HG02884 (cell line): ENCODE results near the gene C9.
A peak's percentile ranks its signal among the peaks of the same experiment; 100 is the strongest.
"Not testable (repeated sequence)": the region's sequence is repeated elsewhere in the genome, so short reads cannot be mapped to it uniquely, and the experiment has no call there.

Experiments used
- ATAC-seq: cut with Tn5 transposase; IDR thresholded peaks from one replicate; pipeline ENCODE4 v1.9.1; 2021; ENCODE audit warnings: mild to moderate bottlenecking, moderate library complexity; ENCODE audit not compliant: unreplicated experiment

Gene C9

DNA sequence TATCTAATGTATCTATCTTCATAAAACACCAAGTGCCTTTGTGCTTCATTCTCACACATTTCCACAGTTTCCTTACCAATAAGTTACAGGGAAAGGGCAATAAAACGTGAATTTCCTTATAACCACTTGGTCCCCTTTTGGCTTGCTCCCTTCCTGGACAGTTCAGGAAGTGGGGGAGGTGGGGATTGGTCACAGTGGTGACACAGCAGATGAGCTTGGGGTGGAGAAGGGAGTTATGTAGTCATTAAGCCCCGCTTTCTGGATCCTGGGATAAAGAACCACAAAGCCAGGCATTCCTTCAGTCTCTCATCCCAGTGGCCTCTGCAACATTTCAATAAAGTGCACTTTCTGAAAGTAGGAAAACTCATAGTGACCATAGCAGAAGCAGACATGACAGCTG is 97.9 kb downstream of the C9 start:
- ATAC-seq: no peak

DNA sequence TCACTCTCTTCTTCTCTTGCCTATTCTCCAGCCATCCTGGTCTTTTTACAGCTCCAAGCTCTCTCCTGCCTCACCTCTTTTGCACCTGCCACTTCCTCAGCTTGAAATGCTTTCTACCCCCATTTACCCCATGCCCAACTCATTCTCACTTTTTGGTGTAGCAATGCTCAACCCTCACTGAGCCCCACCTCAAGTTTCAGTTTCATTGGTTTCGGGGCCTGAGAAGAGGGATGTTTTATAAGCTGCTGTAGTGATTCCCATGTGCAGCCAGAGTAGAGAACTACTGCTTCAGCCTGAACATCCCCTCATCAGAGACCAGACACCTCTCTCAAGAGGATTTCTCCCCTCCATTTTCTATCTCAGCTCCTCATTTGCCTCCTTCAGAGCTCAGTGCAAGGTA is 99.8 kb downstream of the C9 start:
- ATAC-seq: peak; percentile 90

DNA sequence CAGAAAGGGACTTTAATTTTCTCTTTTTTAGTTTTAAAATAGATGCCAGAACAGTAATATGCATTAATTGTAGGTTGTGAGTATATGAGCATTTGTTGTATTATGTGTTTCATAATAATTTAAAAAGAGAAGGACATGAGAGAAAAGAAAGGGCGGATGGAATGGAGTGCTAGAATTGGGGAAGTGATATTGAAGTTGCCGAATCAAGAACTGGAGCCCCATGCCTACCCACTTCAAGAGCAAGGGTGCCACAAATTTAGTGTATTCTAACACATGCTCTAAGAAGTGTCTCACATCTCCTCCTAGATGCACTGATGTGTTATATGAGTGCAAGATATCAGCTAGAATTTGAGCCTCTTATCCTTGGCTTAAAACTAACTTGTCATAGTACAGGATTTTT is 101.3 kb downstream of the C9 start:
- no peak for ATAC-seq

DNA sequence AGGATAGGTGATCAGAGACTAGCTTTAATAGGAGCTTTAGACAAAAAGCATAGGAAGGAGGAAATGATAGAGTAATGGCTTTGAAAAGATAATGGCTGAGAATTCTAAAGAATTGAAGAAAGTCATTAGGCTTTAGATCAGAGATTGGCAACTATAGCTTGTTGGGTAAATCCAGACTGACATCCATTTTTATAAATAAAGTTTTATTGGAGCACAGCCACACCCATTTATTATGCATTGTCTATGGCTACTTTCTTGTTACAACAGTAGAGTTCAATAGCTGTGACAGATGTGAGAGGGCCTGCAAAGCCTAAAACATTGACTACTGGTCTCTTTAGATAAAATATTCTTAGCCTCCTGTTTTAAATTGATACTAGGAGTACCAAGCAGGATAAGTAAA is 104.2 kb downstream of the C9 start:
- no peak for ATAC-seq

DNA sequence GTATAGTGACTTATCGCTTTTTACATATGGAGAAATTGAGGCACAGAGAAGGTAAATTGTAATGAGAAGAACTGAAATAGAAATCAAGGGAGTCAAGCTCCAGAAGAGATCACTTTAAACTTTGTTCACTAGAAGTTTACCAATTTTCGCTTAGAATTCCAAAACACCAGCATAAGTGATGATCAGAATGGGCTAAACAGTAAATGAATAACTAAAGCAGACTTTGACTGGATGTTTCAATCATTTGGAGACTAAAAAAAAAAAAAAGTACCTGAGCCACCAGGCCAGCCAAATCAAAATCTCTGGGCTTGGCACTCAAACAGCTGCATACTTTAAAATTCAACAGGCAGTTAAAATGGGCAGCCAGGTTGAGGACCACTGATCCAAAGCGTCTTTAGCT is 106.7 kb downstream of the C9 start:
- no peak for ATAC-seq

DNA sequence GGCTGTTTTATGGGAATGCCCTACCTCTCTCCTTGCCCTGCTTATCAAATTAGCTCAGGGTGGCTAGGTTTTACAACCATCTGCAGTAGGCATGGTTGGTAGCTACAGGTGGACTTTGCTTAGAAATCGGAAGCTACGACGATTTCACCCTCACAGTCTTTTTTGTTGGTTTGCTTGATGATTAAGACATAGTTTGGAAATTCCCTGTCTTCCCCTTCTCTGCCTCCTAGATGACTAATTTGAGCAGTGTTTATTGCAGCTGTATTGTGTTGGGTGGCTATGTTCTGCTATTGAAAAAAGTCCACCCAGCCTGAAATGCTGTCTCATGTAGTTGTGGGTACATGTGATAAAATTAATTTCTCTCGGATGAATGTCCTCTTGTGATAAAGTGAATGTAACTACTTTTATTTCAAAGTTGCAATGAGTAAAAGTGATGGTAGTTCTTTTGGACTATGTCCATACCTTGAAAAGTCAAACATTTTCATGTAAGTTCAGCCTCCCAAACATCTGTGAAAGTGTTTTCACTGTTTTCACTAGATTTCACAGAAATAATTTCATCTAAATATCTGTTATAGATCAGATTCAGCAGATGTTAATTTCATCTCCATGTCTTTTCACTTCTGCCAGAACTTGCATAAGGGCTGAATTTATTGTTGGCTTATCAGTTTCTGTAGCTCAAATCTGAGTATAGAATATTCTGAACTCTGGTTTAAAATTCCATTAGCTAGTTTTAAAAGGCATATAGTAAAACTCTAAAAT is 107.6 kb downstream of the C9 start:
- ATAC-seq: no peak

DNA sequence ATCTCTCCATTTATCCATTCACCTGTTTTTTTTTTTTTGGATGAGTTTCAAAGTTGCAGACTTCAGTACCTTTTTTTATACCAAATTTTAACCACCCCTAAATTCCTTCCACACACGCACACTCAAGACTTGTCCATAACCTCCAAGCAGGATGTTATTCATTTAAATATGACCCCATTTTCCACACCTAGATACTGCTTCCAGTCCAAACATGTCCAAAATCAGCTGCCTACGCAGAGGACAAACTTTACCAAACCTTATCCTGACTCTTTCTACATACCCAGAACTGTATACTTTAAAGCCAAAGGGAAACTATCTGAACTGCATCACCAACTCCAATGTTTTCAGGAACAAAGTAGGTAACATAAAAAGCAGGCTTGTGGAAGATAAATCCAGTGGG is 108.9 kb downstream of the C9 start:
- no peak for ATAC-seq

DNA sequence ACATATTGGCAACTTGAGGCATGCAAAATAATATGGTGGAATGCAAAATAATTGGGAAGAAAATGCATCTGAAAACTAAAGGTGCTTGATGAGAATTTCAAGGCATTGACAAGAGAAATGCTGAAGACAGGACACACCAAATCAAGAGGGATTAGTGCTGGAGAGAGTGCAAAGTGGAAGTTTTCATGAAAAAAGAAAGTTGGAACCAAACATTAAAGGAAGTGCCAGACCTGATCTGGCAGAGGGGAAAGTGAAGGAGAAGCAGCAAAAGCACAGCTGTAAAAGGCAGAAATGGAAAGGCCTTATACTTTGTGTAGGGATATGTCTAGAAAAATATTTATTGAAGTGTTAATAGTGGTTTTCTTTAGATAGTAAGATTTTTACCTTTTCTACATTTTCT is 109.6 kb downstream of the C9 start:
- ATAC-seq: no peak

DNA sequence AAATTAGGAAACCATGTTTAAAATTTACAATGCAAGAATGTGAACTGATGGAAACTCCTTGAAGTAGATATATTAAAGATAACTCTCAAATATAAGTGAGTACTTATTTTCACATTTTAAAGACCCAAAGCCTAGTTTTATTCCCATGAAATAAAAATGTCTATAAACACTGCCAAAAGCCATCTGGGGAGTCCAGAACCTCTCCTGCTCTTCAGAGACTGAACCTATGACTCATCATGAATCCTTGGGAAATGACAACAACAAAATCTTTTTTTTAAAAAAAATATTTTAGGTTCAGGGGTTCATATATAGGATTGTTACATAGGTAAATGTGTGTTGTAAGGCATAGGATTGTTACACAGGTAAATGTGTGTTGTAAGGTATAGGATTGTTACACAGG is 111.1 kb downstream of the C9 start:
- ATAC-seq: no peak

DNA sequence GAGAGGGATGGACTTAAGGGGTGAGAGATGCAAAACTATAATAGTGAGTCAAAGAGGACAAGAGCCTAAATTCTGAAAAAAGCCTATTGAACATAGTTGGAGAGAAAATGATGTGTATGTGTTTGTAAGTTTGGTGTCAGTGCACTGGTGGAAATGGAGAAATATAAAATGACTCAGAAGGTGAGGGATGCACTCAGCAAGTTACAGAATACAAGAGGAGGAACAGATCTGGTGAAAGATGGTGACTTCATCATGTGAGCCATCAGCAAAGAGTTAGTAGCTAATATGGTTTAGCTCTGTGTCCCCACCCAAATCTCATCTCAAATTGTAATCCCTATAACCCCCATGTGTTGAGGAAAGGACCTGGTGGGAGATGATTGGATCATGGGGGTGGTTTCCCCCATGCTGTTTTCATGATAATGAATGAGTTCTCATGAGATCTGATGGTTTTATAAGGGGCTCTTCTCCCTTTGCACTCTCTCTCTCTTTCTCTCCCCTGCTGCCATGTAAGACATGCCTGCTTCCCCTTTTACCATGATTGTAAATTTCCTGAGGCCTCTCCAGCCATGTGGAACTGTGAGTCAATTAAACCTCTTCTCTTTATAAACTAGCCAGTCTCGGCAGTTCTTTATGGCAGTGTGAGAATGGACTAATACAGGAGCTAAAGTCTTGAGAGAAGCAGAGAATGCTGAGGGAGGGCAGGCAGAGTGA is 114.6 kb downstream of the C9 start:
- no peak for ATAC-seq

DNA sequence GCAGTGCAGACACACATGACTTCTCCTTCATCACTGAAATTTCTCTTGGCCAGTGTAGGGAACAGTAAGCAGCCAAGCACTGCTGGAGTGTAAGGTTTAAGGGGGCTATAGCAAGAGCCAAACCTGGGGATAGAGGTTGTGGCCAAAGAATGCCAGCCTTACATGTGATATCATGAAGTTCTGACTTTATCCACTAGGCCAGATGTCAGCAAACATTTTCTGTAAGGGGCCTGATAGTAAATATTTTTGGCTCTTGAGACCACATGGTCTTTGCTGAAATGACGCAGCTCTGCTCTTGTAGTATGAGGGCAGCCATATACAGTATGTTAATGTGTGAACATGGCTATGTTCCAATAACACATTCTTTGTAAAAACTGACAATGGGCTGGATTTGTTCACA is 115.2 kb downstream of the C9 start:
- ATAC-seq: no peak

DNA sequence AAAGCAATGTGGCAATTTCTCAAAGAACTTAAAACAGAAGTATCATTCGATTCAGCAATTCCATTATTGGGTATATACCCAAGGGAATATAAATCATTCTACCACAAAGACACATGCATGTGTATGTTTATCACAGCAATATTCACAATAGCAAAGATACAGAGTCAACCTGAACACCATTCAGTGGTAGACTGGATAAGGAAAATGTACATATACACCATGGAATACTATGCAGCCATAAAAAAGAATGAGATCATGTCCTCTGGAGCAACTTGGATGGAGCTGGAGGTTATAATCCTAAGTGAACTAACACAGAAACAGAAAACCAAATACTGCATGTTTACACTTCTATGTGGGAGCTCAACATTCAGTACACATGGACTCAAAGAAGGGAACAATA is 123.5 kb downstream of the C9 start:
- ATAC-seq: no peak

DNA sequence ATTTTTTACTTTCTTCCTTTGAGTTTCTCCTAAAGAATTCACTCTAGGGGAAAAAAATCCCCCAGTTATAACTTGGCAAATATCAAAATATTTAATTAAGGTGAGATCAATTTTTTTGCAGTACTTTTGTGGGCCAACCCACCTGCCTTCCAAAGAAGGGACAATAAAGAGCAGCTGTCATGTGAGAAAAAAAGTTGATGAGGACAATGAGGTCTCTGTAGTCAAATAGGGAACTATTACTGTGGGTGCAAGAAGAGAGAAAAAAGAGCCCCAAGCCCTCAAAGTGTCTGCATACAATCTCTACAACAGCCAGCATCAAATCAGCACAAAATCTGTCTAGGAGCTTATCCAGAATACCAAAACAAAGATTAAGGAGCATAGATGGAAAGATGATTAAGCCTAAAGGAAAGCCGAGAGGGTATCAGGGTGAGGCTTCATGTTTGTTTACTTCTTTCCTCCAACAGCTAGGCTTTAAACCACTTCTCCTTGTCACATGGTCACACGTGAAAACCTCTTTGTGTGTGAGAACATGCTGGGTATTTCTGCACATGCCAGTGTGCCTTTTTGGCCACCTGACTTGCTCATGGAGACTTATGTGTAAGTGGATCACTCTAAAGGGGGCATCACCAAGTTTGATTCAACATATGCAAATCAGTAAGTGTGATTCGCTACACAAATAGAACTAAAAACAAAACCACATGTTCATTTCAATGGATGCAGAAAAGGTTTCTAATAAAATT is 125.8 kb downstream of the C9 start:
- no peak for ATAC-seq

DNA sequence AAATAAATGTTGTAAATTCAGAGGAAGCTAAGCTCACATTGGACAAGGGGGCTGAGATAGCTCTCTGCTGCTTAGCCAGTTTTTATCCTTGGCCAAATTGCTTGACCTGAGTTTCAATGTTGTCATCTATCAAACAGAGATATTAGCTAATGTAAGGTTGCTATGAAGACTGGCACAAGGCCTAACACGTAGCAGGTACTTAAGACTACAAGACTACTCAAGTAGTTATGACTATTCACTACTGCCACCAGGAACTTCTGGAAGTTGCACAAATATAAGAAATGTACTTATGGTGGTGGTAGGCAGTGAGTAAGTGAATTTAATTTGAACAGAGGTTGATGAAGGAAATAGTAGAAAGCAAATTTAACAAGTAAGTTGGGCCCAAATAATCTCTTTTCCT is 127.6 kb downstream of the C9 start:
- no peak for ATAC-seq

DNA sequence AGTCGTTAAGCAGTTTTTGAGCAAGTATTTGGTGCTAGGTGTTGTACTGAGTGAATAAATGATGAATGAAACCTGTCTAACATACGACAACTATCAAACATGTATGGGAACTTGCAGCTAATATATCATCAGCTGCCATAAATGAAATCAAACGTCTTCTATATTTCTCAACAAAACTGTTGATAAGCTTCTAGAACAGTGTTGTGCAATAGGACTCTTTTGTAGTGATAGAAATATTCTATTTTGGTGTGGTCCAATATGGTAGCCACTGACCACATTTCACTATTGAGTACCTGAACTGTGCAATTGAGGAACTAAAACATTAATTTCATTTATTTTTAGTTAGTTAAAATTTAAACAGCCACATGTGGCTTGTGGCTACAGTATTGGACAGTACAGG is 128.6 kb downstream of the C9 start:
- ATAC-seq: no peak

DNA sequence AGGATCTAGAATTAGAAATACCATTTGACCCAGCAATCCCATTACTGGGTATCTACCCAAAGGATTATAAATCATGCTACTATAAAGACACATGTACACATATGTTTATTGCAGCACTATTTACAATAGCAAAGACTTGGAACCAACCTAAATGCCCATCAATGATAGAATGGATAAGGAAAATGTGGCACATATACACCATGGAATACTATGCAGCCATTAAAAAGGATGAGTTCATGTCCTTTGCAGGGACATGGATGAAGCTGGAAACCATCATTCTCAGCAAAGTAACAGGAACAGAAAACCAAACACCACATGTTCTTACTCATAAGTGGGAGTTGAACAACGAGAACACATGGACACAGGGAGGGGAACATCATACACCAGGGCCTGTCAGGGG is 129.8 kb downstream of the C9 start:
- ATAC-seq: not testable (repeated sequence)
